ENCODE results near the gene CORO1C.

The CORO1C gene

GRCh38 chr12:108668542-108668941 is 62.8 kb downstream of the CORO1C start:
- POLR2A ChIA-PET = interaction anchor here (1.1 kb wide), 1 partner anchor 26 kb away, joined by 3 read pairs; no protein-coding TSS in a partner anchor
- DNase-seq (ENCODE audit: extremely low spot score) = no peak
- CTCF ChIA-PET = interaction anchor here (1.0 to 9.8 kb wide), 7 partner anchors 11 to 424 kb away, joined by 3 to 257 read pairs (median 4); partner anchors contain the start of gene ALKBH2
- no peak for TF ChIP-seq CTCF (IDR thresholded peaks at IDR 0.05; ENCODE audit: control extremely low read depth, extremely low read depth, low read depth, missing control alignments)

GRCh38 chr12:108668063-108668462 is 63.3 kb downstream of the CORO1C start:
- CTCF ChIA-PET = interaction anchor here (1.0 to 9.8 kb wide), 5 partner anchors 22 to 425 kb away, joined by 3 to 257 read pairs (median 4); partner anchors contain the start of gene ALKBH2
- TF ChIP-seq CTCF (IDR thresholded peaks at IDR 0.05; ENCODE audit: control extremely low read depth, extremely low read depth, low read depth, missing control alignments) = no peak
- no peak for DNase-seq (ENCODE audit: extremely low spot score)
- POLR2A ChIA-PET = no interaction called here

GRCh38 chr12:108667349-108667748 is 64.0 kb downstream of the CORO1C start:
- POLR2A ChIA-PET = no interaction called here
- no peak for TF ChIP-seq CTCF (IDR thresholded peaks at IDR 0.05; ENCODE audit: control extremely low read depth, extremely low read depth, low read depth, missing control alignments)
- DNase-seq (ENCODE audit: extremely low spot score) = no peak
- CTCF ChIA-PET = interaction anchor here (0.9 to 9.8 kb wide), 11 partner anchors 12 to 425 kb away, joined by 3 to 257 read pairs (median 4); partner anchors contain the start of genes ALKBH2, SART3 and SELPLG

GRCh38 chr12:108666401-108666881 is 64.9 kb downstream of the CORO1C start:
- DNase-seq (ENCODE audit: extremely low spot score) = no peak
- POLR2A ChIA-PET = no interaction called here
- CTCF ChIA-PET = interaction anchor here (0.7 to 9.8 kb wide), 17 partner anchors 13 to 426 kb away, joined by 3 to 257 read pairs (median 4); partner anchors contain the start of genes ALKBH2, SART3 and SELPLG

GRCh38 chr12:108665608-108666202 is 65.6 kb downstream of the CORO1C start:
- no peak for TF ChIP-seq CTCF (IDR thresholded peaks at IDR 0.05; ENCODE audit: control extremely low read depth, extremely low read depth, low read depth, missing control alignments)
- no peak for DNase-seq (ENCODE audit: extremely low spot score)
- ChIA-PET CTCF (interaction anchor here (0.6 to 9.8 kb wide), 39 partner anchors 13 to 722 kb away, joined by 3 to 257 read pairs (median 5); partner anchors contain the start of gene SELPLG), POLR2A (no interaction called here)

More at GRCh38 chr12:108666401-108666881, 64.9 kb downstream of the CORO1C start:
- TF ChIP-seq CTCF (IDR thresholded peaks at IDR 0.05; ENCODE audit: control extremely low read depth, extremely low read depth, low read depth, missing control alignments) = no peak

GRCh38 chr12:108664338-108665258 is 66.7 kb downstream of the CORO1C start:
- peak; percentile 74 for DNase-seq (ENCODE audit: extremely low spot score)
- ChIA-PET POLR2A (interaction anchor here (0.5 to 1.3 kb wide), 3 partner anchors 29 to 66 kb away, joined by 3 to 9 read pairs (median 3); no protein-coding TSS in a partner anchor), CTCF (interaction anchor here (0.6 to 9.8 kb wide), 64 partner anchors 9 to 723 kb away, joined by 3 to 257 read pairs (median 4); partner anchors contain the start of genes ALKBH2, CORO1C, SELPLG and SSH1)
- peak; percentile 65 for TF ChIP-seq CTCF (IDR thresholded peaks at IDR 0.05; ENCODE audit: control extremely low read depth, extremely low read depth, low read depth, missing control alignments)

Data from GM10248 (cell line).